Right lobe of liver (tissue), 6 donors: ENCODE data around the gene CLEC16A. TPM values are rescaled to one million over a fixed set of nuclear protein-coding genes. Genes with fewer than 3 reads are reported as not detected.

Source experiments
- ATAC-seq, 4 donors: fragments of 200-7000 bp; cut with Tn5 transposase; one replicate each; pipeline ENCODE4 v1.9.1; 2020; ENCODE audit warnings: mild to moderate bottlenecking in 4 of 4, moderate library complexity in 4 of 4
- DNase-seq, 3 donors: peaks; one replicate each; pipeline ENCODE4 v3.0.0-alpha.2; 2020
- H3K27ac ChIP-seq, 3 donors: fragments of 200-600 bp; one replicate each; pipeline ENCODE4 v1.8.0; 2022
- H3K27me3 ChIP-seq, 2 donors: fragments of 200-600 bp; one replicate each; pipeline ENCODE4 v1.8.0; 2022
- H3K36me3 ChIP-seq, 4 donors: fragments of 200-600 bp; sonication (generic) in 1 of 4; one replicate each; pipeline versions ENCODE4 v1.5.1 to v1.8.0; 2017 to 2022; ENCODE audit warnings: control low read depth in 1 of 4
- H3K4me1 ChIP-seq, 4 donors: fragments of 200-600 bp; sonication (generic) in 1 of 4; one replicate each; pipeline versions ENCODE4 v1.5.1 to v1.8.0; 2017 to 2022; ENCODE audit warnings: control low read depth in 1 of 4
- H3K4me3 ChIP-seq, 3 donors: fragments of 200-600 bp; one replicate each; pipeline ENCODE4 v1.8.0; 2022
- H3K9me3 ChIP-seq, 4 donors: fragments of 200-600 bp; sonication (generic) in 1 of 4; one replicate each; pipeline versions ENCODE4 v1.5.1 to v1.8.0; 2017 to 2022; ENCODE audit warnings: control low read depth in 1 of 4
- POLR2A ChIP-seq: fragments of 450-650 bp; IDR thresholded peaks from one replicate; pipeline ENCODE4 v1.6.1; 2017; ENCODE audit warnings: antibody characterized with exemption, mild to moderate bottlenecking
- WGBS: methylation state at CpG from one replicate; pipeline ENCODE4 v1.1.6; 2018; ENCODE audit warnings: low coverage, low lambda C conversion rate; ENCODE audit not compliant: insufficient coverage; ENCODE audit errors: missing lambda C conversion rate; 5-methylcytosine and 5-hydroxymethylcytosine counted together
- intact Hi-C, 2 donors: fragments of 100-400 bp; cut with DNase I; formaldehyde crosslinking; loops; one replicate each; pipeline versions ENCODE4 v1.11.2 to v1.14.1; 2022
- total RNA-seq, 6 experiments: library from RNA; depleted of rRNA in 2 of 6; stranded (reverse); fragments of >200 nt in 2 of 6; fragmentation: NEBNext Ultra II Directional in 3 of 6; extraction: Animal tissue kit (Norgen Biotek cat#: 25700) in 3 of 6; gene quantifications; one replicate each; pipeline versions ENCODE4 v1.1.0 to v1.2.4, GENCODE V29; 2016 to 2023
- TF ChIP-seq, protein P1 (sequence below), 4 donors: fragments of 200-600 bp in 3 of 4; fragments of 450-650 bp in 1 of 4; IDR thresholded peaks; one replicate each; pipeline versions ENCODE4 v1.5.1 to v1.8.0; 2016 to 2022; ENCODE audit warnings: antibody characterized with exemption in 4 of 4, mild to moderate bottlenecking in 2 of 4
- donor health status: DM: no; HTN: yes; CAD: no.
- donor health status: DM: no; HTN: no; CAD: no.
- donor health status: DM: no; HTN: no; CAD: no.
- donor health status: DM: no; HTN: yes; CAD: no.
- donor health status: DM: no; HTN: yes; CAD: no.

CLEC16A gene
- total RNA-seq, 6 experiments from 2014 or later, result 15.2 to 25.9 (median 19.8) TPM

DNA sequence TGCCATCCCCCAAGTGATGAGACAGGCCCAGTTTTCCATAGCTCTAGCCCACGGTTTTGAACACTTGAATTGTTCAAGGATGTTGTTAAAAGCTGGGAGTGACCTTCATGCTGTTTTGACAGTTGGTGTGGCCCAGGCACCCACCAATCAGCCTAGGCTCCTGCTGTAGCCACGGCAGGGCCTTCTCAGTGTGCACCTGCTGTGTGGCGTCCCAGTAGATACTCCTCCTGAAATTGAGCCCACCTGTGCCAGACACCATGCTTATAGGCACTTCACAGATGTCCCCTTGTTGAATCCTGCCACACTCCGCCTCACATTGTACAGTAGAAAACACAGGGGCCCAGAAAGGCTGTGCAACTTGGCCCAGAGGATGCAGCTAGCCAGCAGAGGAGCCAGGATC lies 225.3 kb downstream of the CLEC16A start:
- DNase-seq (no peak), ATAC-seq (no peak)
- no peak overlapping the region for H3K4me3 ChIP-seq
- H3K27me3 ChIP-seq, result no peaks in the 10 kb centered on the region
- no peak overlapping the region for H3K27ac ChIP-seq
- WGBS, result no CpG with 5 or more reads among the region's 4 CpGs
- H3K4me1 ChIP-seq, result no peaks in the 10 kb centered on the region
- no peaks in the 10 kb centered on the region for H3K9me3 ChIP-seq
- TF ChIP-seq POLR2A, result no peak
- TF ChIP-seq, protein P1, sequence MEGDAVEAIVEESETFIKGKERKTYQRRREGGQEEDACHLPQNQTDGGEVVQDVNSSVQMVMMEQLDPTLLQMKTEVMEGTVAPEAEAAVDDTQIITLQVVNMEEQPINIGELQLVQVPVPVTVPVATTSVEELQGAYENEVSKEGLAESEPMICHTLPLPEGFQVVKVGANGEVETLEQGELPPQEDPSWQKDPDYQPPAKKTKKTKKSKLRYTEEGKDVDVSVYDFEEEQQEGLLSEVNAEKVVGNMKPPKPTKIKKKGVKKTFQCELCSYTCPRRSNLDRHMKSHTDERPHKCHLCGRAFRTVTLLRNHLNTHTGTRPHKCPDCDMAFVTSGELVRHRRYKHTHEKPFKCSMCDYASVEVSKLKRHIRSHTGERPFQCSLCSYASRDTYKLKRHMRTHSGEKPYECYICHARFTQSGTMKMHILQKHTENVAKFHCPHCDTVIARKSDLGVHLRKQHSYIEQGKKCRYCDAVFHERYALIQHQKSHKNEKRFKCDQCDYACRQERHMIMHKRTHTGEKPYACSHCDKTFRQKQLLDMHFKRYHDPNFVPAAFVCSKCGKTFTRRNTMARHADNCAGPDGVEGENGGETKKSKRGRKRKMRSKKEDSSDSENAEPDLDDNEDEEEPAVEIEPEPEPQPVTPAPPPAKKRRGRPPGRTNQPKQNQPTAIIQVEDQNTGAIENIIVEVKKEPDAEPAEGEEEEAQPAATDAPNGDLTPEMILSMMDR (IDR thresholded peaks at IDR 0.05), result no peak
- peaks cover 0 to 7% (median 0%) of the 10 kb centered on the region in 4 donors for H3K36me3 ChIP-seq
- intact Hi-C loops, result no loop called here

DNA sequence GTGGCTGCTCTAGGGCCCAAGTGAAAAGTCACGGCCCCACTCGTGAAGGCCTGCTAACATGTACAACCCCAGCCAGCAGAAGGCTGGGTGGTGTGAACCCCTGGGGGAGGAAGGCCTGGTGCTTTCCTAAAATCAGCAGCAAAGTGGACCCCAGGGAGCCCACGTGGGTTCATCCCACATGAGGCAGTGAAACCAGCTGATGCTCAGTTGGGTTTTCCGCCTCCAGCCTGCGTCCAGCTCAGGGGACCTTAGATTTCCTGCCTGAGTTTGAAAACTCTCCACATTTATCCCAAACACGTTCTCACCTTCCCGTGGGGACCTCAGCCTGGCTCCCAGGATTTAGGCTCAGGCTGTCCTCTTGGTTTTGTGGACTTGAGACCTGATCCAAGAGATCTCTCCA lies 225.8 kb downstream of the CLEC16A start:
- ATAC-seq (no peak), DNase-seq (no peak)
- no CpG with 5 or more reads among the region's 7 CpGs for WGBS
- Histone ChIP-seq H3K4me3 (no peak overlapping the region), H3K27ac (no peak overlapping the region), H3K4me1 (no peaks in the 10 kb centered on the region), H3K36me3 (peaks cover 0 to 7% (median 0%) of the 10 kb centered on the region in 4 donors), H3K9me3 (no peaks in the 10 kb centered on the region), H3K27me3 (no peaks in the 10 kb centered on the region)
- TF ChIP-seq POLR2A, result no peak
- TF ChIP-seq, protein P1 (IDR thresholded peaks at IDR 0.05), result no peak
- intact Hi-C loops, result no loop called here

DNA sequence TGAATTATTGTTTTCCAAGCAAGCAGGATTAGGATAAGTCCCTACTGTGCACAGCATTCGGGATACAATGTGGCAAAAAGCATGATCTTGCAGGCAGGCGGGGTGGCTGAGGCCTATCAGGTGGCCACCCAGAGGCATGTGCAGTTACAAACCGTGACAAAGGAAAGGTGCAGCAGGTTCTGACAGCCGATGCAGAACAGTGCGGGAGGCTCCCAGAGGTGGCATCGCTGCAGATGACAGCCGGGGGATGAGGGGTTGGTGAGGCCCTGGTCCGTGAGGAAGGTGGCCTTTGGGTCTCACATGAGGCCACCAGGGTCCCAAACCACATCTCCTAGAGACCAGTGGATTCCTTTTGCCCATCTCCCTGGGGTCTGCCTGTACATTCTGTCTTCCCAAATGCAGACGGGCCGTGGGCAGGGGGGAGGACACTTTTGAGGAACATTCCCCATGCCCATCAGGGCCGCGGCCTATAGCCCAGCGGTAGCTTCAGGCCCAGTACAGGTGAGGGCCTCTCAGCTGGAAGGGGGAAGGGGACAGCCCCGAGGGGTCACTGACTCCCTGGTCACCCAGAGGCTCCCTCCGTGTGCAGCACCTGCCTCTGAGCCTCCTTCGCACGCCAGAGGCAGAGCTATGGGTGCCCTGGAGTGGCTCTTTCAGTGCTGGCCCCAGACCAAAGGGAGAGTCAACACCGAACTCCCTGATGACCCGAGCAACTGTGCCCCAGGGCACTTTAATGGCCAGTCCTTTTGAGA lies 226.5 kb downstream of the CLEC16A start:
- no peak for ATAC-seq
- Histone ChIP-seq H3K27me3 (no peaks in the 10 kb centered on the region), H3K27ac (no peak overlapping the region), H3K4me3 (no peak overlapping the region), H3K36me3 (peaks cover 0 to 7% (median 0%) of the 10 kb centered on the region in 4 donors), H3K9me3 (no peaks in the 10 kb centered on the region), H3K4me1 (no peaks in the 10 kb centered on the region)
- DNase-seq, result no peak
- 56% methylated on average over 2 of the region's 19 CpGs for WGBS
- intact Hi-C loops, result no loop called here
- TF ChIP-seq, protein P1 (IDR thresholded peaks at IDR 0.05), result no peak
- no peak for TF ChIP-seq POLR2A

DNA sequence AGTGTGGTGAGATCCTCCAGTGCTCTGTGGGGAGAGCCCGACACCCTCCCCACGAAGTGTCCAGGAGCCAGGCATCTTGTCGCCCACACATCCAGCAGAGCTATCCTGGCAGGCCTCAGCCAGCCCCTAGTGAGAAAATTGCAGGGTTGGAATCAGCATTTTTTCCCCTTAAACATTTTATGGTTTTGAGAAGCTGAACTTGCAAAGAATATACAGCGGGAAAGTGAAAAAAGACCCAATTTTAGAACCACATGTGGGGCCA lies 227.0 kb downstream of the CLEC16A start:
- WGBS, result 88% methylated on average over 1 of the region's 4 CpGs
- no peak for ATAC-seq
- TF ChIP-seq POLR2A, result no peak
- TF ChIP-seq, protein P1 (IDR thresholded peaks at IDR 0.05), result no peak
- Histone ChIP-seq H3K9me3 (no peaks in the 10 kb centered on the region), H3K27ac (no peak overlapping the region), H3K4me1 (no peaks in the 10 kb centered on the region), H3K27me3 (no peaks in the 10 kb centered on the region), H3K36me3 (peaks cover 0 to 7% (median 0%) of the 10 kb centered on the region in 4 donors), H3K4me3 (no peak overlapping the region)
- intact Hi-C loops, result no loop called here
- DNase-seq, result no peak
